GM15510 (cell line): ENCODE data around the gene PARP14.

ENCODE experiments used
- POLR2A ChIP-seq: IDR thresholded peaks from 3 replicates; pipeline ENCODE4 v1.6.1; 2011; ENCODE audit warnings: borderline replicate concordance; ENCODE audit not compliant: insufficient read length; ENCODE audit errors: extremely low read depth

PARP14 gene

DNA sequence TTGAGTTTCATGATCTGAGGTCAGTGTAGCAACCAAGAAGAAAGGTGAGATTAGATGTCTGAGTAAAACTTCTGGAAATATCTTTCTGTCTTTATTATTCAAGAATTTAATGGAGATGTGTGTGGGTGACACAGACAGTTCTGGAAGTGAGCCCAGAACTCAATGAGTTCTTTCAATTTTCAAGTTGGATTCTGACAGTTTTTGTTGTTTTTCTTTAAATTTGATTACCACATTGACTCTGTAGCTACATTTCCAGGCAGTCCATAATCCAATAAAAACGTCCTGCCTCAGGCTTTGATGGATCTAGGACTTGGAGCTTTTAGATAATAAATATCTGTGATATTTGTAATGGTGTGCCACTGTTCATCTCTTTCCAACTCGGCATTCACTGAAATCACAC lies 3.9 kb upstream of the PARP14 start:
- no peak for TF ChIP-seq POLR2A

DNA sequence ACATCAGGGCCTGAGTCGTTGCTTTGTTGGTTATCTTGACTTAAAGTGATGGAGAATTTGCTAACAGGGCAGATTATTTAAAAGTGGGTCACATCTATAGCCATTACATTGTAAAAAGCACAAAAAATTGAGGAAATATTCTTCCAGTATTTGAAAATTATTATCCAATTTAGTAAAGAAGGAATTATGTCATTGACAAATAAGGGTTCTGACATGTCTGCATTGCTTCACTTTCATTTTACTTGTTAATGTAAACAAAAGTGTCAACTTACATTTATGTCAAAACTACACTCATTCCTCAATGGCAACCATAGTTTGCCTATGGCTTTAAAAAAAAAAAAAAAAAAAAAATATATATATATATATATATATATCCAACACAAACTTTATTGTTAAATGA lies 3.4 kb upstream of the PARP14 start:
- no peak for TF ChIP-seq POLR2A

DNA sequence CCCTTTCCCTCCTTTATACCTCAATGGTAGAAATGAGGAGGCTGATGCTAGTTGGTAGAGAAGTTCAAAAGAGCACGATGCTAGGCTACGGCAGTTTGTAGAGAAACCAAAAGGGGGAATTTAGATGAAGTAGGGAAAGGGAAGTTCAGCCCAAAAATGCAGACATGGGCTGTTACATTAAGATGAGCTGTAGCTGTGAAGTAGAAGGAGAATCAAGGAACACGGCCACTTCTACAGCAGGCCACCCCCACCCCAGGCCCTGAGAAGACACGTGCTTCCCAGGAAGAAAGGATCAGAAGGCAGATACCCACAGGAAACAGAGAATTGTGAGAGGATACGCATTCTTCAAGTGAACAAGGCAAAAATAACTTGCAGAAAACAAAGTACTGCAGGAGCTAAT lies 2.1 kb upstream of the PARP14 start:
- TF ChIP-seq POLR2A, result no peak

- no peak for TF ChIP-seq POLR2A
Observed at GRCh38 chr3:122679085-122679881, 1.4 kb upstream of the PARP14 start.

DNA sequence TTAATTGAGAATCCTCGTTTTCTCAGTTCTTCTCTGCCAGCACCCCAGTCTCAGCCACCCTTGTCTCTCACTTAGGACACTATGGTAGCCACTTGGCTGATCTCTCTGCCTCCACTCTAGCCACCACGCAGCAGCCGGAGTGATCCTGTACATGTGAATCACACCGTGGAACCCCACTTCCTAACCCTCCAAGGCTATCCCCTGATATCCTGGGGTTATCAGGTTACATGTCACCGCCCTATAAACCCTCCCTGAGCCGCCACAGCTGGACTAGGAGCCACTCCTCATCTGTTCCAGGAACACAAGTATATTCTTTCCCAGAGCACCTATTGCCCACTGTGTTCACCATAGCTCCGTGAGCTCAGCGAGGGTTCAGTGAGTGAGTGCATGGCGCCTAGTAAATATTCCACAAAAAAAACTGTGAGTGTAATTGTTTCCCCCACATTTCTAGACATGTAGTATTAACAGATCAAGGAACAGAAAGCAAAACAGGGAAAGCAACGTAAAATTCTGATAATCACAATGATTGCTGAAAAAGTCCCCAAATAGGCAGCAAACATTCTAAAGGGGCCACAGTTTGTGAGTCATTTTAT lies 661 bp upstream of the PARP14 start:
- TF ChIP-seq POLR2A, result peak; percentile 3

GRCh38 chr3:122681284-122681973 lies 790 bp downstream of the PARP14 start:
- no peak for TF ChIP-seq POLR2A

DNA sequence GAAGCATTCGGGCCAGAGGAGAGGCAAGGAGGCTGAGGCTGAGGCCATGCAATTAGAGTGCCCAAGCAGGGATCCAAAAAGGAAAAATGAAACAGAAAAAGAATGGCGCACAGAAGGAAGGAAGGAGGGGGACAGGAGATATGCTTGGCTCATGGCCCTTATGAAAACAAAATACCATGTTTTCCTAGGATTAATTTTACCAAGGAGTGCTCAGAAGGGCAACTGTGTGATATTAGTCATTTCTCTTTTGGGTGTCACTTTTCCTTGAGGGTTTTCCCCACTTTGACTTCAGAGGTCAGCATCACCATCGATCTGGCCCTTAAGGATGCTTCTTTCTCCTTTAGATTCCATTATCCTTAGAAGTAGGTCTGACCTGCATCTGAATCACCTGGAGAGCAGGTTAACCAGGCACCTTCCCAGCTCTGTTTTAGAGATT lies 1.4 kb downstream of the PARP14 start:
- TF ChIP-seq POLR2A, result no peak

GRCh38 chr3:122687298-122687697 lies 6.7 kb downstream of the PARP14 start:
- TF ChIP-seq POLR2A, result no peak

DNA sequence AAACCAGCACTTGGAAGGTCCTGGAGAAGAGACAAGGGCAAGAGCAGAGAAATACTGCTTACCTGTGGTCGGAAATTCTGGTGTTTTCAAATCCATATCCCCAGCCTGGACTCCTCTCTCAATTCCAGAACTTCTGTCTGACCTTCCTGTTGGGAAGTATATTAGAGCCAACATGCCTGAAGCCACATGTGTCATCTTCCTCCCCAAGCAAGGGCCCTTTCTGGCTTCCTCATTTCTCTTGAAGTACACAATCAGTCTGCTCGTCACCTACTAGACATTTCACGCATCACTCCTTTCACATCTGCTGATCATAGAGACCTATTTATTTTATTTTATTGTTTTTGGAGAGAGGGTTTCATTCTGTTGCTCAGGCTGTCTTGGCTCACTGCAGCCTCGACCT lies 8.4 kb downstream of the PARP14 start:
- no peak for TF ChIP-seq POLR2A

DNA sequence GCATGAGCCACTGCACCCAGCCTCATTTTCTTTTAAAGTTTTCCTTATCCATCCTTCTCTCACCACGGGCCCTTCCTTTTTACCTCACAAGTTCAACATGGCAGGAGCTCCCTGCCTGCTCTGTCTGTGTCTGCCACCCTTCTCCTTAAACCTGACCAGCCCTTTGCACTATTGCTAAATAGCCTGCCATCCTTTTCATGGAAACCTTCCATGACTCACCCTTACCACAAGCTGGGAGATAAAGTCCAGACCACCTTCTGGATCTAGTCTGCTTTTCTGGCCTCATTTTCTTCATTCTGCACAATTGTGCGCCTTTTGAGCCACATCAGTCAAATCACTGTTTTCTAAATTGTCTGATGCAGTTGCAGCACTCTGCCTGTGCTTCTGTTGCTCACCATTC lies 8.9 kb downstream of the PARP14 start:
- TF ChIP-seq POLR2A, result no peak

DNA sequence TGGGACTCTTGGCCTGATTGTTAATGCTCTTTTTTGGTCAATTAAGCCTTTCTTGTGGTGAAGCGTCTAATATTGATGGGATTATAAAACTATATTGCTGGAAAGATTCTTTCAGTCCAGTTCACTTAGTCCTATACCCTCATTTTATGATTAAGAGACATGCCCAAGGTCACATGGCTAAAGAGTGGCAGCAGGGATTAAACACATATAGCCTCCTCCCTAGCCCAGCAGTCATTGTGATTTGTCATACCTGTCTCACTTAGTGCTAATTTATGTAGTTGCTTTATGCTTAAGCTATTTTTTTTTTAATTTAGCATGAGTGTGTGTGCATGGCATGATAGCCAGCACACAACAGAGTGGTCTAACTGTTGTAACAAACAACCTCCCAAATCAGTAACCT lies 9.5 kb downstream of the PARP14 start:
- no peak for TF ChIP-seq POLR2A

GRCh38 chr3:122691195-122691594 lies 10.6 kb downstream of the PARP14 start:
- no peak for TF ChIP-seq POLR2A

DNA sequence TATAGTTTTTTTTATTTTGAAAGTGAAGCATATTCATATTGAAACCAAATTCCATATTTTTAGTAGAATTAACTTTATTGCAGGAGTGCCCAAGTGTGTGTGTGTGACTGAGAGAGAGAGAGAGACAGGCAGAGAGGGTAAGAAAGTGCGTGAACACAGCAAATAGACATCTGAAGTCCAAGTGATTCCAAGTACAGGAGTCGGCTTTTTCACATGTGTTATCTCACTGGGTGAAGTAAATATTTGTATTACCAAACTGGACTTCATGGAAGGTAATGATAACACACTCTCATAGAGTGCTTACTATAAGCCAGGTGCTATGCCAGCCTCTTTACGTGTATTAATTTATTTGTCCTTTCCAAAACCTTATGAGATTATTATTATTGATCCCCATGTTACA lies 12.0 kb downstream of the PARP14 start:
- no peak for TF ChIP-seq POLR2A

GRCh38 chr3:122694966-122695365 lies 14.3 kb downstream of the PARP14 start:
- TF ChIP-seq POLR2A, result no peak

- TF ChIP-seq POLR2A, result no peak
Observed at GRCh38 chr3:122695927-122696561, 15.4 kb downstream of the PARP14 start.
